Liver (tissue), 2 donors: Measurements from ENCODE around the gene BCAN.

Experiments
- CTCF ChIP-seq: fragments of 150-350 bp; IDR thresholded peaks from 2 replicates; pipeline ENCODE4 v1.5.1; 2017; ENCODE audit warnings: improper control_type of control experiment, low read depth, low read length; ENCODE audit not compliant: missing input control
- YY1 ChIP-seq: IDR thresholded peaks from 2 replicates; pipeline ENCODE4 v1.6.1; 2016; ENCODE audit warnings: antibody characterized with exemption, mild to moderate bottlenecking
- donor health status: healthy.

- TF ChIP-seq CTCF (no peak), YY1 (no peak)
Observed at GRCh38 chr1:156612666-156613065, 29.3 kb upstream of the BCAN start.
